Measurements from ENCODE around the gene GALNT3.
A peak's percentile ranks its signal among the peaks of the same experiment; 100 is the strongest.

GALNT3 gene

GRCh38 chr2:165825041-165825440 lies 31.0 kb upstream of the GALNT3 start (continued):
- TF ChIP-seq HIC1 (tag by site-specific recombination; IDR thresholded peaks at IDR 0.05) (no peak), ZNF580 (tag by site-specific recombination; IDR thresholded peaks at IDR 0.05) (0 out of 2 replicates have a peak, but pooled peaks have one; percentile 49), PBX3 (CRISPR knock-in tag; IDR thresholded peaks at IDR 0.05) (no peak), ZNF768 (tag by site-specific recombination; IDR thresholded peaks at IDR 0.05) (no peak), ZNF19 (tag by site-specific recombination; IDR thresholded peaks at IDR 0.05; ENCODE audit: low read depth) (no peak), SETDB1 (IDR thresholded peaks at IDR 0.05; ENCODE audit: insufficient read length, low read length) (no peak), ZNF112 (tag by site-specific recombination; IDR thresholded peaks at IDR 0.05) (peak; percentile 96), ZNF146 (tag by site-specific recombination; IDR thresholded peaks at IDR 0.05) (no peak), ZNF423 (tag by site-specific recombination; IDR thresholded peaks at IDR 0.05) (no peak), ZSCAN30 (tag by site-specific recombination; IDR thresholded peaks at IDR 0.05) (peak; percentile 90), TCF7L2 (IDR thresholded peaks at IDR 0.05; ENCODE audit: borderline replicate concordance, low read depth, low read length) (0 out of 2 replicates have a peak, but pooled peaks have one; percentile 37), PRDM1 (tag by site-specific recombination; IDR thresholded peaks at IDR 0.05) (no peak), ZNF510 (tag by site-specific recombination; IDR thresholded peaks at IDR 0.05; ENCODE audit: insufficient replicate concordance) (peak; percentile 90), ZNF555 (tag by site-specific recombination; conservative IDR thresholded peaks at IDR 0.05) (no peak), ZNF2 (tag by site-specific recombination; IDR thresholded peaks at IDR 0.05) (no peak), ZNF155 (tag by site-specific recombination; IDR thresholded peaks at IDR 0.05) (no peak), BCL11B (tag by site-specific recombination; IDR thresholded peaks at IDR 0.05; ENCODE audit: low read depth) (no peak), KLF1 (tag by site-specific recombination; IDR thresholded peaks at IDR 0.05) (no peak), ZNF629 (tag by site-specific recombination; IDR thresholded peaks at IDR 0.05) (no peak), ZNF530 (tag by site-specific recombination; IDR thresholded peaks at IDR 0.05; ENCODE audit: low read depth) (no peak), ZNF175 (tag by site-specific recombination; IDR thresholded peaks at IDR 0.05) (no peak), HOXA7 (CRISPR knock-in tag; IDR thresholded peaks at IDR 0.05; ENCODE audit: borderline replicate concordance) (no peak), ZNF548 (tag by site-specific recombination; IDR thresholded peaks at IDR 0.05) (no peak), GLIS1 (tag by site-specific recombination; IDR thresholded peaks at IDR 0.05) (no peak)
- TF ChIP-seq, protein P1, sequence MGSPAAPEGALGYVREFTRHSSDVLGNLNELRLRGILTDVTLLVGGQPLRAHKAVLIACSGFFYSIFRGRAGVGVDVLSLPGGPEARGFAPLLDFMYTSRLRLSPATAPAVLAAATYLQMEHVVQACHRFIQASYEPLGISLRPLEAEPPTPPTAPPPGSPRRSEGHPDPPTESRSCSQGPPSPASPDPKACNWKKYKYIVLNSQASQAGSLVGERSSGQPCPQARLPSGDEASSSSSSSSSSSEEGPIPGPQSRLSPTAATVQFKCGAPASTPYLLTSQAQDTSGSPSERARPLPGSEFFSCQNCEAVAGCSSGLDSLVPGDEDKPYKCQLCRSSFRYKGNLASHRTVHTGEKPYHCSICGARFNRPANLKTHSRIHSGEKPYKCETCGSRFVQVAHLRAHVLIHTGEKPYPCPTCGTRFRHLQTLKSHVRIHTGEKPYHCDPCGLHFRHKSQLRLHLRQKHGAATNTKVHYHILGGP (tag by site-specific recombination; IDR thresholded peaks at IDR 0.05): peak; percentile 77
- TF ChIP-seq, protein P2, sequence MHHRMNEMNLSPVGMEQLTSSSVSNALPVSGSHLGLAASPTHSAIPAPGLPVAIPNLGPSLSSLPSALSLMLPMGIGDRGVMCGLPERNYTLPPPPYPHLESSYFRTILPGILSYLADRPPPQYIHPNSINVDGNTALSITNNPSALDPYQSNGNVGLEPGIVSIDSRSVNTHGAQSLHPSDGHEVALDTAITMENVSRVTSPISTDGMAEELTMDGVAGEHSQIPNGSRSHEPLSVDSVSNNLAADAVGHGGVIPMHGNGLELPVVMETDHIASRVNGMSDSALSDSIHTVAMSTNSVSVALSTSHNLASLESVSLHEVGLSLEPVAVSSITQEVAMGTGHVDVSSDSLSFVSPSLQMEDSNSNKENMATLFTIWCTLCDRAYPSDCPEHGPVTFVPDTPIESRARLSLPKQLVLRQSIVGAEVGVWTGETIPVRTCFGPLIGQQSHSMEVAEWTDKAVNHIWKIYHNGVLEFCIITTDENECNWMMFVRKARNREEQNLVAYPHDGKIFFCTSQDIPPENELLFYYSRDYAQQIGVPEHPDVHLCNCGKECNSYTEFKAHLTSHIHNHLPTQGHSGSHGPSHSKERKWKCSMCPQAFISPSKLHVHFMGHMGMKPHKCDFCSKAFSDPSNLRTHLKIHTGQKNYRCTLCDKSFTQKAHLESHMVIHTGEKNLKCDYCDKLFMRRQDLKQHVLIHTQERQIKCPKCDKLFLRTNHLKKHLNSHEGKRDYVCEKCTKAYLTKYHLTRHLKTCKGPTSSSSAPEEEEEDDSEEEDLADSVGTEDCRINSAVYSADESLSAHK (tag by site-specific recombination; IDR thresholded peaks at IDR 0.05): peak; percentile 52; the same call in 1 of the 2 replicates
- TF ChIP-seq, protein P3, sequence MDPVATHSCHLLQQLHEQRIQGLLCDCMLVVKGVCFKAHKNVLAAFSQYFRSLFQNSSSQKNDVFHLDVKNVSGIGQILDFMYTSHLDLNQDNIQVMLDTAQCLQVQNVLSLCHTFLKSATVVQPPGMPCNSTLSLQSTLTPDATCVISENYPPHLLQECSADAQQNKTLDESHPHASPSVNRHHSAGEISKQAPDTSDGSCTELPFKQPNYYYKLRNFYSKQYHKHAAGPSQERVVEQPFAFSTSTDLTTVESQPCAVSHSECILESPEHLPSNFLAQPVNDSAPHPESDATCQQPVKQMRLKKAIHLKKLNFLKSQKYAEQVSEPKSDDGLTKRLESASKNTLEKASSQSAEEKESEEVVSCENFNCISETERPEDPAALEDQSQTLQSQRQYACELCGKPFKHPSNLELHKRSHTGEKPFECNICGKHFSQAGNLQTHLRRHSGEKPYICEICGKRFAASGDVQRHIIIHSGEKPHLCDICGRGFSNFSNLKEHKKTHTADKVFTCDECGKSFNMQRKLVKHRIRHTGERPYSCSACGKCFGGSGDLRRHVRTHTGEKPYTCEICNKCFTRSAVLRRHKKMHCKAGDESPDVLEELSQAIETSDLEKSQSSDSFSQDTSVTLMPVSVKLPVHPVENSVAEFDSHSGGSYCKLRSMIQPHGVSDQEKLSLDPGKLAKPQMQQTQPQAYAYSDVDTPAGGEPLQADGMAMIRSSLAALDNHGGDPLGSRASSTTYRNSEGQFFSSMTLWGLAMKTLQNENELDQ (tag by site-specific recombination; IDR thresholded peaks at IDR 0.05; ENCODE audit: low read depth): no peak
- TF ChIP-seq, protein P4, sequence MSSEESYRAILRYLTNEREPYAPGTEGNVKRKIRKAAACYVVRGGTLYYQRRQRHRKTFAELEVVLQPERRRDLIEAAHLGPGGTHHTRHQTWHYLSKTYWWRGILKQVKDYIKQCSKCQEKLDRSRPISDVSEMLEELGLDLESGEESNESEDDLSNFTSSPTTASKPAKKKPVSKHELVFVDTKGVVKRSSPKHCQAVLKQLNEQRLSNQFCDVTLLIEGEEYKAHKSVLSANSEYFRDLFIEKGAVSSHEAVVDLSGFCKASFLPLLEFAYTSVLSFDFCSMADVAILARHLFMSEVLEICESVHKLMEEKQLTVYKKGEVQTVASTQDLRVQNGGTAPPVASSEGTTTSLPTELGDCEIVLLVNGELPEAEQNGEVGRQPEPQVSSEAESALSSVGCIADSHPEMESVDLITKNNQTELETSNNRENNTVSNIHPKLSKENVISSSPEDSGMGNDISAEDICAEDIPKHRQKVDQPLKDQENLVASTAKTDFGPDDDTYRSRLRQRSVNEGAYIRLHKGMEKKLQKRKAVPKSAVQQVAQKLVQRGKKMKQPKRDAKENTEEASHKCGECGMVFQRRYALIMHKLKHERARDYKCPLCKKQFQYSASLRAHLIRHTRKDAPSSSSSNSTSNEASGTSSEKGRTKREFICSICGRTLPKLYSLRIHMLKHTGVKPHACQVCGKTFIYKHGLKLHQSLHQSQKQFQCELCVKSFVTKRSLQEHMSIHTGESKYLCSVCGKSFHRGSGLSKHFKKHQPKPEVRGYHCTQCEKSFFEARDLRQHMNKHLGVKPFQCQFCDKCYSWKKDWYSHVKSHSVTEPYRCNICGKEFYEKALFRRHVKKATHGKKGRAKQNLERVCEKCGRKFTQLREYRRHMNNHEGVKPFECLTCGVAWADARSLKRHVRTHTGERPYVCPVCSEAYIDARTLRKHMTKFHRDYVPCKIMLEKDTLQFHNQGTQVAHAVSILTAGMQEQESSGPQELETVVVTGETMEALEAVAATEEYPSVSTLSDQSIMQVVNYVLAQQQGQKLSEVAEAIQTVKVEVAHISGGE (tag by site-specific recombination; conservative IDR thresholded peaks at IDR 0.05; ENCODE audit: low read depth): no peak
